ENCODE data around the gene CEMIP. TPM values are rescaled to one million over a fixed set of nuclear protein-coding genes. Genes with fewer than 3 reads are reported as not detected.

Gene CEMIP
- total and polyA plus RNA-seq, 2 of the 13 experiments (the other 11 are each of a cell fraction or from before 2014, with no cell fraction given), result 4.3 to 28.5 TPM

GRCh38 chr15:80780416-80781221 is 1.4 kb downstream of the CEMIP start (continued):
- TF ChIP-seq ELF4 (CRISPR knock-in tag; IDR thresholded peaks at IDR 0.05; ENCODE audit: borderline replicate concordance), result no peak
- TF ChIP-seq PAXIP1 (CRISPR knock-in tag; conservative IDR thresholded peaks at IDR 0.05), result peak; percentile 38; the same call in 1 of the 2 replicates
- no peak for TF ChIP-seq ZNF224 (CRISPR knock-in tag; IDR thresholded peaks at IDR 0.05)
- no peak for TF ChIP-seq FOXA1 (IDR thresholded peaks at IDR 0.05)
- 0 out of 2 replicates have a peak, but pooled peaks have one; percentile 13 for TF ChIP-seq FOXA1 (CRISPR knock-in tag; IDR thresholded peaks at IDR 0.05)
- peak; percentile 55; the same call in 1 of the 2 replicates for TF ChIP-seq ZNF33B (CRISPR knock-in tag; IDR thresholded peaks at IDR 0.05)
- TF ChIP-seq ZNF275 (CRISPR knock-in tag; IDR thresholded peaks at IDR 0.05; ENCODE audit: borderline replicate concordance), result no peak
- TF ChIP-seq MTA1 (CRISPR knock-in tag; IDR thresholded peaks at IDR 0.05; ENCODE audit: borderline replicate concordance), result peak; percentile 85; the same call in 1 of the 2 replicates
- peak; percentile 98 for TF ChIP-seq MXD3 (CRISPR knock-in tag; IDR thresholded peaks at IDR 0.05)
- no peak for TF ChIP-seq ZNF17 (CRISPR knock-in tag; IDR thresholded peaks at IDR 0.05)
- peak; percentile 80 for TF ChIP-seq MYPOP (CRISPR knock-in tag; IDR thresholded peaks at IDR 0.05)
- peak; percentile 66 for TF ChIP-seq ELF1 (CRISPR knock-in tag; IDR thresholded peaks at IDR 0.05)
- no peak for TF ChIP-seq SMC3 (IDR thresholded peaks at IDR 0.05; ENCODE audit: low read length)
- TF ChIP-seq ZNF589 (CRISPR knock-in tag; conservative IDR thresholded peaks at IDR 0.05), result peak; percentile 89; the same call in 1 of the 2 replicates
- no peak for TF ChIP-seq POLR2AphosphoS2 (IDR thresholded peaks at IDR 0.05; ENCODE audit: low read depth, low read length)
- TF ChIP-seq ZNF567 (CRISPR knock-in tag; IDR thresholded peaks at IDR 0.05; ENCODE audit: borderline replicate concordance), result no peak
- TF ChIP-seq ZNF816 (CRISPR knock-in tag; IDR thresholded peaks at IDR 0.05; ENCODE audit: borderline replicate concordance), result peak; percentile 74; the same call in 1 of the 2 replicates
- peak; percentile 85; the same call in 1 of the 2 replicates for TF ChIP-seq ZBTB10 (CRISPR knock-in tag; IDR thresholded peaks at IDR 0.05; ENCODE audit: borderline replicate concordance)
